H1 (cell line): ENCODE results near the gene ITPR1. TPM values are rescaled to one million over a fixed set of nuclear protein-coding genes. Genes with fewer than 3 reads are reported as not detected.
A peak's percentile ranks its signal among the peaks of the same experiment; 100 is the strongest.

Source experiments
- CTCF ChIP-seq, 3 experiments: IDR thresholded peaks; 1 replicate in 2 of 3; 2 replicates in 1 of 3; pipeline versions ENCODE4 v1.5.1 to v1.6.1; 2011; ENCODE audit warnings: low read length in 3 of 3, mild to moderate bottlenecking in 3 of 3, inconsistent platforms in 2 of 3, low read depth in 1 of 3, moderate library complexity in 1 of 3; ENCODE audit not compliant: insufficient read depth in 1 of 3; ENCODE audit errors: control extremely low read depth in 1 of 3
- RAD21 ChIP-seq, 2 experiments: IDR thresholded peaks in 1 of 2; conservative IDR thresholded peaks in 1 of 2; 2 replicates each; pipeline ENCODE4 v1.6.1; 2011; ENCODE audit warnings: low read depth in 2 of 2, low read length in 2 of 2, improper control_type of control experiment in 1 of 2, inconsistent platforms in 1 of 2, mild to moderate bottlenecking in 1 of 2, moderate library complexity in 1 of 2
- polyA plus RNA-seq, 7 experiments: library from polyadenylated mRNA; depleted of rRNA in 3 of 7; stranded (reverse) in 5 of 7; unstranded in 2 of 7; fragments of >200 nt in 5 of 7; fragments of 200-250 nt in 2 of 7; gene quantifications; 1 replicate in 5 of 7; 2 replicates in 1 of 7; 4 replicates in 1 of 7; pipeline versions ENCODE4 v1.2.1 to v1.2.3, GENCODE V29; 2011 to 2013; ENCODE audit warnings: missing spikeins in 2 of 7, mixed read lengths in 2 of 7
- total RNA-seq: library from RNA; stranded (reverse); fragmentation: NEBNext Ultra II Directional; extraction: Animal tissue kit (Norgen Biotek cat#: 25700); gene quantifications from 2 replicates; pipeline ENCODE4 v1.2.1, GENCODE V29; 2021
- TF ChIP-seq, protein P1 (sequence below): fragments of 300-600 bp; sonication (generic); IDR thresholded peaks from 2 replicates; pipeline ENCODE4 v1.7.1; 2012; ENCODE audit warnings: low read length, moderate library complexity, mild to moderate bottlenecking, inconsistent platforms; ENCODE audit not compliant: insufficient replicate concordance

The ITPR1 gene
- total and polyA plus RNA-seq, 2 of the 8 experiments (the other 6 are each of a cell fraction or from before 2014, with no cell fraction given): 2.5 to 16.3 TPM

GRCh38 chr3:4670352-4670751 is 177.2 kb downstream of the ITPR1 start (continued):
- TF ChIP-seq, protein P1, sequence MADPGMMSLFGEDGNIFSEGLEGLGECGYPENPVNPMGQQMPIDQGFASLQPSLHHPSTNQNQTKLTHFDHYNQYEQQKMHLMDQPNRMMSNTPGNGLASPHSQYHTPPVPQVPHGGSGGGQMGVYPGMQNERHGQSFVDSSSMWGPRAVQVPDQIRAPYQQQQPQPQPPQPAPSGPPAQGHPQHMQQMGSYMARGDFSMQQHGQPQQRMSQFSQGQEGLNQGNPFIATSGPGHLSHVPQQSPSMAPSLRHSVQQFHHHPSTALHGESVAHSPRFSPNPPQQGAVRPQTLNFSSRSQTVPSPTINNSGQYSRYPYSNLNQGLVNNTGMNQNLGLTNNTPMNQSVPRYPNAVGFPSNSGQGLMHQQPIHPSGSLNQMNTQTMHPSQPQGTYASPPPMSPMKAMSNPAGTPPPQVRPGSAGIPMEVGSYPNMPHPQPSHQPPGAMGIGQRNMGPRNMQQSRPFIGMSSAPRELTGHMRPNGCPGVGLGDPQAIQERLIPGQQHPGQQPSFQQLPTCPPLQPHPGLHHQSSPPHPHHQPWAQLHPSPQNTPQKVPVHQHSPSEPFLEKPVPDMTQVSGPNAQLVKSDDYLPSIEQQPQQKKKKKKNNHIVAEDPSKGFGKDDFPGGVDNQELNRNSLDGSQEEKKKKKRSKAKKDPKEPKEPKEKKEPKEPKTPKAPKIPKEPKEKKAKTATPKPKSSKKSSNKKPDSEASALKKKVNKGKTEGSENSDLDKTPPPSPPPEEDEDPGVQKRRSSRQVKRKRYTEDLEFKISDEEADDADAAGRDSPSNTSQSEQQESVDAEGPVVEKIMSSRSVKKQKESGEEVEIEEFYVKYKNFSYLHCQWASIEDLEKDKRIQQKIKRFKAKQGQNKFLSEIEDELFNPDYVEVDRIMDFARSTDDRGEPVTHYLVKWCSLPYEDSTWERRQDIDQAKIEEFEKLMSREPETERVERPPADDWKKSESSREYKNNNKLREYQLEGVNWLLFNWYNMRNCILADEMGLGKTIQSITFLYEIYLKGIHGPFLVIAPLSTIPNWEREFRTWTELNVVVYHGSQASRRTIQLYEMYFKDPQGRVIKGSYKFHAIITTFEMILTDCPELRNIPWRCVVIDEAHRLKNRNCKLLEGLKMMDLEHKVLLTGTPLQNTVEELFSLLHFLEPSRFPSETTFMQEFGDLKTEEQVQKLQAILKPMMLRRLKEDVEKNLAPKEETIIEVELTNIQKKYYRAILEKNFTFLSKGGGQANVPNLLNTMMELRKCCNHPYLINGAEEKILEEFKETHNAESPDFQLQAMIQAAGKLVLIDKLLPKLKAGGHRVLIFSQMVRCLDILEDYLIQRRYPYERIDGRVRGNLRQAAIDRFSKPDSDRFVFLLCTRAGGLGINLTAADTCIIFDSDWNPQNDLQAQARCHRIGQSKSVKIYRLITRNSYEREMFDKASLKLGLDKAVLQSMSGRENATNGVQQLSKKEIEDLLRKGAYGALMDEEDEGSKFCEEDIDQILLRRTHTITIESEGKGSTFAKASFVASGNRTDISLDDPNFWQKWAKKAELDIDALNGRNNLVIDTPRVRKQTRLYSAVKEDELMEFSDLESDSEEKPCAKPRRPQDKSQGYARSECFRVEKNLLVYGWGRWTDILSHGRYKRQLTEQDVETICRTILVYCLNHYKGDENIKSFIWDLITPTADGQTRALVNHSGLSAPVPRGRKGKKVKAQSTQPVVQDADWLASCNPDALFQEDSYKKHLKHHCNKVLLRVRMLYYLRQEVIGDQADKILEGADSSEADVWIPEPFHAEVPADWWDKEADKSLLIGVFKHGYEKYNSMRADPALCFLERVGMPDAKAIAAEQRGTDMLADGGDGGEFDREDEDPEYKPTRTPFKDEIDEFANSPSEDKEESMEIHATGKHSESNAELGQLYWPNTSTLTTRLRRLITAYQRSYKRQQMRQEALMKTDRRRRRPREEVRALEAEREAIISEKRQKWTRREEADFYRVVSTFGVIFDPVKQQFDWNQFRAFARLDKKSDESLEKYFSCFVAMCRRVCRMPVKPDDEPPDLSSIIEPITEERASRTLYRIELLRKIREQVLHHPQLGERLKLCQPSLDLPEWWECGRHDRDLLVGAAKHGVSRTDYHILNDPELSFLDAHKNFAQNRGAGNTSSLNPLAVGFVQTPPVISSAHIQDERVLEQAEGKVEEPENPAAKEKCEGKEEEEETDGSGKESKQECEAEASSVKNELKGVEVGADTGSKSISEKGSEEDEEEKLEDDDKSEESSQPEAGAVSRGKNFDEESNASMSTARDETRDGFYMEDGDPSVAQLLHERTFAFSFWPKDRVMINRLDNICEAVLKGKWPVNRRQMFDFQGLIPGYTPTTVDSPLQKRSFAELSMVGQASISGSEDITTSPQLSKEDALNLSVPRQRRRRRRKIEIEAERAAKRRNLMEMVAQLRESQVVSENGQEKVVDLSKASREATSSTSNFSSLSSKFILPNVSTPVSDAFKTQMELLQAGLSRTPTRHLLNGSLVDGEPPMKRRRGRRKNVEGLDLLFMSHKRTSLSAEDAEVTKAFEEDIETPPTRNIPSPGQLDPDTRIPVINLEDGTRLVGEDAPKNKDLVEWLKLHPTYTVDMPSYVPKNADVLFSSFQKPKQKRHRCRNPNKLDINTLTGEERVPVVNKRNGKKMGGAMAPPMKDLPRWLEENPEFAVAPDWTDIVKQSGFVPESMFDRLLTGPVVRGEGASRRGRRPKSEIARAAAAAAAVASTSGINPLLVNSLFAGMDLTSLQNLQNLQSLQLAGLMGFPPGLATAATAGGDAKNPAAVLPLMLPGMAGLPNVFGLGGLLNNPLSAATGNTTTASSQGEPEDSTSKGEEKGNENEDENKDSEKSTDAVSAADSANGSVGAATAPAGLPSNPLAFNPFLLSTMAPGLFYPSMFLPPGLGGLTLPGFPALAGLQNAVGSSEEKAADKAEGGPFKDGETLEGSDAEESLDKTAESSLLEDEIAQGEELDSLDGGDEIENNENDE: no peak
- TF ChIP-seq CTCF (IDR thresholded peaks at IDR 0.05; ENCODE audit: control extremely low read depth in 1 of 3, insufficient read depth in 1 of 3, low read depth in 1 of 3, low read length in 3 of 3) (peak; percentile 56 to 72 (median 65)), RAD21 (IDR thresholded peaks at IDR 0.05 in 1 of 2, conservative IDR thresholded peaks at IDR 0.05 in 1 of 2; ENCODE audit: low read depth in 2 of 2, low read length in 2 of 2) (peak; percentile 55 to 66)
- TF ChIP-seq, all 59 proteins: peak for 2
